A375 (cell line): ENCODE data around the gene OR52B6. TPM values are rescaled to one million over a fixed set of nuclear protein-coding genes. Genes with fewer than 3 reads are reported as not detected.

Experiments used
- total RNA-seq: library from RNA; depleted of rRNA; stranded (reverse); fragments of >200 nt; shearing (Covaris generic); gene quantifications from 2 replicates; pipeline ENCODE4 v1.2.3, GENCODE V29; 2014; rRNA removed

OR52B6 gene
- not detected in 2 replicates for total RNA-seq

GRCh38 chr11:5580577-5580976 lies at the start of gene OR52B6:
TSS of gene OR52B6 (plus strand) at chr11:5580877. CDS start at chr11:5580877, 0 bp downstream.

DNA sequence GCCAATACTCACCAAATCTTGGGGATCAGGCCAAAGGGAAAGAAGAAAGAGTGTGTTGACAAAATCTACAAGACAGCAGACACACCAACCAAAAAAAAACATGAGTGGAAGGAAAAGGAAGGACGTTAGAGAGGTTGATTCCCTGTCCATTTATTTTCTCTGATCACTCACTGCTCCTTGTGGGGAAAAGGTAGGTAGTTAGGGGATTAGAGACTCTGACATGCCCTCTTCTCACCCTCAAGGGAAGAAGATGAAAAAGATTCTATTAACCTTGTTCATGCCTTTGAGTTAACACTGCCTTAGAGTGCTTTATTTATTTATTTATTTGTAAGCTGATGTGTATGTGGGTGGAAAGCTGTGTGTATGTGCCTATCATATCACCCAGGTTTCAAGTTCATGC lies 32.2 kb upstream of the OR52B6 start, which contains the start of gene OR52H1:
Gene OR52H1 (minus strand): TSS at position 101 of the 400 bp plus-strand sequence. CDS start 3,035 bp downstream, outside the sequence.

GRCh38 chr11:5596607-5597201 lies 16.0 kb downstream of the OR52B6 start, which contains the start of gene TRIM6:
TSS of gene TRIM6 (plus strand) at chr11:5596637. CDS start at chr11:5596898, 261 bp downstream.

DNA sequence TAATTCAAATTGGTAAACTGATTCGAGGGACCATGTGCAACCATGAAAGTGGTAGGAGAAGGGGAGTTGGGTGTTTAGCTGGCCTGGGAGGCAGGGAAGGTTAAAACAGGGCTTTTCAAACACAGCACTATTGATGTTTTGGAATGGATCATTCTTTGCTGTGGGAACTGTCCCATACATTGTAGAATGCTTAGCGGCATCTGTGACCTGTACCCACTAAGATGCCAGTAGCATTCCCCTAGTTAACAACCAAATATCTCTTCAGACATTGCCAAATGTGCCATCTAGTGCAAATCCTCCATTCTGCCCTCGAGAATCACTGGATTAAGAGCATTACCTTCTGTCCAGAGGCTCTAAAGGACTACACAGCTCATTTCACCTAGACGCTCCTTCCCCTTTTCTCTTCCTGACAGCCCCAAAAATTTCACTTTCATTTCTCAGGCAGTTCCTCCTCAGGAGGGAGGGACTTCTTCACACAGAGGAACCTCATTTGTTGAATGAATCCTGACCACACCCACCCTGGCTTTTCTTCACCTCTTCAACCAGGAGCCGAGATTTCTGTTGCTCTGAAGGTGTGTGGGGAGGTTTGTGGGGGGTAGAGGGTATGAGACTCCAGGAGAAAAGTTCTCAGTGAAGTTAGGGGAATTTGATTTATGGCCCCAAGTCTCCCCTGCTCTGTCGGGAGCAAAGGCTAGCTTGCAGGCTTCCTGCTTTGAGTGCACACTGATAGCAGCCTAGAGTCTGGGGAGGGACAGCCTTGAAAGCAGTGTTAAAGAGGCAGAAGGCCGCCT lies 44.0 kb downstream of the OR52B6 start, which contains the start of gene TRIM34:
Gene TRIM34 (plus strand): TSS at position 513 of the 791 bp plus-strand sequence. CDS start 7,331 bp downstream, outside the sequence.

Other genes with a start within 250 kb of the OR52B6 start
- gene OR51B5, start 237.4 kb upstream of the OR52B6 start, total RNA-seq, result 15.1 and 23.2 TPM in 2 replicates
- not detected in 2 replicates for gene OR51B6, start 229.4 kb upstream of the OR52B6 start, total RNA-seq
- gene OR51M1, start 197.1 kb upstream of the OR52B6 start, total RNA-seq, result not detected in 2 replicates
- not detected in 2 replicates for gene OR51Q1, start 158.8 kb upstream of the OR52B6 start, total RNA-seq
- gene OR51I1, start 139.4 kb upstream of the OR52B6 start, total RNA-seq, result 0.57 and 1.0 TPM in 2 replicates
- gene OR51I2, start 131.6 kb upstream of the OR52B6 start, total RNA-seq, result not detected in 2 replicates
- 0.13 TPM in 1 of 2 replicates, not detected in the other for gene OR52D1, start 92.2 kb upstream of the OR52B6 start, total RNA-seq
- not detected in 2 replicates for gene UBQLN3, start 70.9 kb upstream of the OR52B6 start, total RNA-seq
- gene UBQLNL, start 64.2 kb upstream of the OR52B6 start, total RNA-seq, result not detected in 2 replicates
- gene OR52H1, start 32.3 kb upstream of the OR52B6 start, total RNA-seq, result not detected in 2 replicates
- gene TRIM6, start 15.8 kb downstream of the OR52B6 start, total RNA-seq, result 1.9 and 3.4 TPM in 2 replicates
- 2.4 and 5.0 TPM in 2 replicates for gene TRIM34, start 44.1 kb downstream of the OR52B6 start, total RNA-seq
- 9.8 and 11.9 TPM in 2 replicates for gene TRIM5, start 104.2 kb downstream of the OR52B6 start, total RNA-seq
- 1.3 and 1.7 TPM in 2 replicates for gene TRIM22, start 108.9 kb downstream of the OR52B6 start, total RNA-seq
- gene OR56B1, start 155.6 kb downstream of the OR52B6 start, total RNA-seq, result not detected in 2 replicates
- not detected in 2 replicates for gene OR52N4, start 173.4 kb downstream of the OR52B6 start, total RNA-seq
- not detected in 2 replicates for gene OR52N5, start 202.5 kb downstream of the OR52B6 start, total RNA-seq
- not detected in 2 replicates for gene OR52N1, start 210.4 kb downstream of the OR52B6 start, total RNA-seq
- not detected in 2 replicates for gene OR52N2, start 228.0 kb downstream of the OR52B6 start, total RNA-seq